ENCODE data around the gene LZTS2. TPM values are rescaled to one million over a fixed set of nuclear protein-coding genes. Genes with fewer than 3 reads are reported as not detected.
"Not testable (repeated sequence)": the region's sequence is repeated elsewhere in the genome, so short reads cannot be mapped to it uniquely, and the experiment has no call there.

Gene LZTS2
- total and polyA plus RNA-seq, 2 of the 4 experiments (the other 2 are of a cell fraction), result 19.2 to 101 TPM

GRCh38 chr10:101034404-101034803, 34.8 kb downstream of the LZTS2 start:
- H2BK120ac ChIP-seq (ENCODE audit: low read depth, low read length); dilution Hi-C loops (cut with HindIII; ENCODE audit: low sequenced_read_pairs, unreplicated experiment); H4K5ac ChIP-seq (ENCODE audit: low read depth, low read length); H2AK9ac ChIP-seq (replicated peaks; ENCODE audit: low read depth, low read length, poor library complexity); H3K4me3 ChIP-seq (ENCODE audit: insufficient read depth, low read depth, low read length); H3K14ac ChIP-seq (replicated peaks; ENCODE audit: low read depth, low read length); H3K9me1 ChIP-seq (ENCODE audit: insufficient read depth, low read length); DNase-seq; H3K18ac ChIP-seq (ENCODE audit: low read depth, low read length); H4K91ac ChIP-seq (ENCODE audit: insufficient read depth, low read depth, low read length); H3K9me3 ChIP-seq (ENCODE audit: control insufficient read depth, insufficient read depth, low read length); POLR2A ChIA-PET (ENCODE audit: unreplicated experiment); in situ Hi-C loops (cut with MboI; ENCODE audit: low sequenced_read_pairs); H3K56ac ChIP-seq (ENCODE audit: extremely low read depth, insufficient read depth, low read length); H2BK15ac ChIP-seq (ENCODE audit: low read depth, low read length); BruUV-seq (replicated peaks); H2AK5ac ChIP-seq (ENCODE audit: low read depth, low read length); H2AFZ ChIP-seq (replicated peaks; ENCODE audit: low read length, poor library complexity); H2BK5ac ChIP-seq (ENCODE audit: low read depth, low read length, poor library complexity, severe bottlenecking); H3K23ac ChIP-seq (ENCODE audit: low read depth, low read length); H3K4me2 ChIP-seq (ENCODE audit: low read depth, low read length); H2BK20ac ChIP-seq (ENCODE audit: low read depth, low read length); H3K4me1 ChIP-seq (ENCODE audit: control insufficient read depth, insufficient read depth, low read length); H3K27ac ChIP-seq (ENCODE audit: insufficient read depth, low read length); H3K4ac ChIP-seq (ENCODE audit: low read depth, low read length); ATAC-seq (ENCODE audit: low read depth); H3K27me3 ChIP-seq (ENCODE audit: control insufficient read depth, insufficient read depth, low read length); H3K9ac ChIP-seq (ENCODE audit: low read depth, low read length); H4K8ac ChIP-seq (ENCODE audit: low read depth in 2 of 2, low read length in 2 of 2): not testable (repeated sequence)
- CTCF ChIA-PET, result interaction anchor here (1.0 to 1.2 kb wide), 2 partner anchors 15 to 108 kb away, joined by 3 read pairs; no protein-coding TSS in a partner anchor
- WGBS, 2 experiments (ENCODE audit: extremely low coverage in 2 of 2, insufficient read length in 1 of 2), result no CpG with 5 or more reads among the region's 4 CpGs
- Histone ChIP-seq H3K79me1 (ENCODE audit: low read depth in 1 of 2, low read length in 2 of 2) (peaks cover 21 to 65% of the 10 kb centered on the region in 2 experiments; a peak in 3 of 4 replicates), H4K20me1 (ENCODE audit: insufficient read depth, low read length) (peaks cover 36% of the 10 kb centered on the region), H3K36me3 (ENCODE audit: control insufficient read depth, insufficient read depth, low read length) (peaks cover 43% of the 10 kb centered on the region)
- intact Hi-C loops (cut with micrococcal nuclease), result loop anchor here (5.0 kb wide), 1 partner anchor 33 kb away; no protein-coding TSS in a partner anchor

All from IMR-90 (cell line).